SK-N-SH (cell line): Measurements from ENCODE around the gene MAP4K4. TPM values are rescaled to one million over a fixed set of nuclear protein-coding genes. Genes with fewer than 3 reads are reported as not detected.

Source experiments
- CTCF ChIA-PET: fragments of 300-600, 350-600 bp; formaldehyde crosslinking; extraction: SDS; loops from one replicate; lab custom pipeline; 2021; lab: Yijun Ruan, JAX
- POLR2A ChIA-PET: fragments of 350-600 bp; sonication (Branson Sonifier 250); formaldehyde crosslinking; extraction: SDS; loops from one replicate; lab custom pipeline; 2020; ENCODE audit warnings: antibody characterized with exemption, inconsistent platforms; lab: Yijun Ruan, JAX
- DNase-seq: peaks from one replicate; pipeline ENCODE4 v3.0.0; 2012
- H2AFZ ChIP-seq: fragments of 200-600 bp; sonication (generic); 2 replicates; pipeline ENCODE4 v1.8.1; 2016; ENCODE audit warnings: antibody characterized with exemption, mild to moderate bottlenecking, low read depth
- H3F3A ChIP-seq: fragments of 200-600 bp; sonication (generic); replicated peaks from 2 replicates; pipeline ENCODE3; 2016; ENCODE audit warnings: antibody characterized with exemption, mild to moderate bottlenecking; ENCODE audit not compliant: insufficient read depth
- H3K27ac ChIP-seq, 2 experiments: fragments of 200-500 bp in 1 of 2; fragments of 200-600 bp in 1 of 2; sonication (Bioruptor generic) in 1 of 2; sonication (generic), shearing (Covaris generic) in 1 of 2; 2 replicates each; pipeline versions ENCODE4 v1.5.1 to v1.6.1; 2014 to 2016; ENCODE audit warnings: low read depth in 2 of 2, inconsistent platforms in 1 of 2, low read length in 1 of 2, mild to moderate bottlenecking in 1 of 2, mixed read lengths in 1 of 2
- H3K27me3 ChIP-seq: fragments of 200-600 bp; sonication (generic), shearing (Covaris generic); 2 replicates; pipeline ENCODE4 v1.6.1; 2016; ENCODE audit warnings: mixed run types; ENCODE audit not compliant: insufficient read depth
- H3K36me3 ChIP-seq, 2 experiments: fragments of 200-500 bp in 1 of 2; fragments of 200-600 bp in 1 of 2; sonication (Bioruptor generic) in 1 of 2; sonication (generic) in 1 of 2; replicated peaks in 1 of 2; 2 replicates each; pipeline versions ENCODE3 to v1.5.1; 2014 to 2016; ENCODE audit warnings: low read length in 1 of 2, mild to moderate bottlenecking in 1 of 2; ENCODE audit not compliant: insufficient read depth in 2 of 2, control insufficient read depth in 1 of 2
- H3K4me1 ChIP-seq, 2 experiments: fragments of 200-500 bp in 1 of 2; fragments of 200-600 bp in 1 of 2; sonication (Bioruptor generic) in 1 of 2; sonication (generic), shearing (Covaris generic) in 1 of 2; 2 replicates each; pipeline versions ENCODE4 v1.5.1 to v1.6.1; 2014 to 2016; ENCODE audit warnings: low read depth in 1 of 2, low read length in 1 of 2, mixed run types in 1 of 2; ENCODE audit not compliant: insufficient read depth in 2 of 2, control insufficient read depth in 1 of 2
- H3K4me2 ChIP-seq: fragments of 200-600 bp; sonication (generic), shearing (Covaris generic); 2 replicates; pipeline ENCODE4 v1.6.1; 2017; ENCODE audit warnings: mixed run types
- H3K4me3 ChIP-seq, 2 experiments: fragments of 200-500 bp in 1 of 2; fragments of 200-600 bp in 1 of 2; sonication (Bioruptor generic) in 1 of 2; sonication (generic), shearing (Covaris generic) in 1 of 2; 2 replicates each; pipeline versions ENCODE4 v1.5.1 to v1.8.1; 2014 to 2016; ENCODE audit warnings: low read depth in 2 of 2, inconsistent platforms in 1 of 2, low read length in 1 of 2, mild to moderate bottlenecking in 1 of 2, mixed read lengths in 1 of 2, moderate library complexity in 1 of 2
- H3K79me2 ChIP-seq: fragments of 200-600 bp; sonication (generic); 2 replicates; pipeline ENCODE4 v1.8.1; 2017; ENCODE audit warnings: mild to moderate bottlenecking; ENCODE audit not compliant: insufficient read depth
- H3K9ac ChIP-seq: fragments of 200-600 bp; sonication (generic); 2 replicates; pipeline ENCODE4 v1.6.1; 2017; ENCODE audit warnings: mixed run types
- H3K9me2 ChIP-seq: fragments of 200-600 bp; sonication (generic); 2 replicates; pipeline ENCODE4 v1.6.1; 2017; ENCODE audit warnings: mixed run types
- H3K9me3 ChIP-seq: fragments of 200-600 bp; sonication (generic); 2 replicates; pipeline ENCODE4 v1.6.1; 2017; ENCODE audit warnings: mixed run types, mild to moderate bottlenecking, moderate library complexity
- H4K20me1 ChIP-seq: fragments of 200-600 bp; sonication (generic); 2 replicates; pipeline ENCODE4 v1.6.1; 2017; ENCODE audit warnings: mild to moderate bottlenecking, mixed run types; ENCODE audit not compliant: insufficient read depth
- CTCF ChIP-seq: fragments of 200-600 bp; sonication (generic); IDR thresholded peaks from 2 replicates; pipeline ENCODE4 v1.6.1; 2017; ENCODE audit warnings: antibody characterized with exemption, mild to moderate bottlenecking, moderate library complexity
- EZH2phosphoT487 ChIP-seq: fragments of 200-600 bp; sonication (generic); IDR thresholded peaks from 2 replicates; pipeline ENCODE4 v1.6.1; 2017; ENCODE audit warnings: low read depth, mixed run types, mild to moderate bottlenecking, antibody characterized with exemption, moderate library complexity, borderline replicate concordance
- FOSL2 ChIP-seq: IDR thresholded peaks from 2 replicates; pipeline ENCODE4 v1.4.0; 2012; ENCODE audit warnings: low read depth, mild to moderate bottlenecking, moderate library complexity, borderline replicate concordance
- GABPA ChIP-seq: IDR thresholded peaks from 2 replicates; pipeline ENCODE4 v1.4.0; 2012; ENCODE audit warnings: low read depth, mild to moderate bottlenecking
- GATA2 ChIP-seq: sonication (generic); formaldehyde crosslinking; IDR thresholded peaks from 2 replicates; pipeline ENCODE4 v1.5.0; 2020; ENCODE audit warnings: mild to moderate bottlenecking, missing genetic modification reagents
- JUND ChIP-seq: IDR thresholded peaks from 2 replicates; pipeline ENCODE4 v1.4.0; 2012
- MAX ChIP-seq: IDR thresholded peaks from 2 replicates; pipeline ENCODE4 v1.4.0; 2012; ENCODE audit warnings: low read depth
- PBX3 ChIP-seq: IDR thresholded peaks from 2 replicates; pipeline ENCODE4; 2012
- POLR2AphosphoS5 ChIP-seq: IDR thresholded peaks from 2 replicates; pipeline ENCODE4 v1.6.1; 2012; ENCODE audit warnings: low read depth, low read length
- RAD21 ChIP-seq: IDR thresholded peaks from 2 replicates; pipeline ENCODE4 v1.6.1; 2012; ENCODE audit warnings: mild to moderate bottlenecking, low read length
- RCOR1 ChIP-seq: fragments of 150-350 bp; IDR thresholded peaks from 2 replicates; pipeline ENCODE4 v1.6.1; 2017; ENCODE audit warnings: antibody characterized with exemption, low read length
- RFX5 ChIP-seq: IDR thresholded peaks from 2 replicates; pipeline ENCODE4 v1.6.1; 2012; ENCODE audit warnings: mild to moderate bottlenecking, improper control_type of control experiment, low read length
- SIN3A ChIP-seq: IDR thresholded peaks from 2 replicates; pipeline ENCODE4 v1.6.1; 2012; ENCODE audit warnings: low read depth, mild to moderate bottlenecking, low read length, moderate library complexity, borderline replicate concordance
- SMC3 ChIP-seq: IDR thresholded peaks from 2 replicates; pipeline ENCODE4 v1.6.1; 2012; ENCODE audit warnings: low read depth, low read length, improper control_type of control experiment
- TCF12 ChIP-seq: IDR thresholded peaks from 2 replicates; pipeline ENCODE4 v1.4.0; 2012
- USF2 ChIP-seq: fragments of 150-350 bp; IDR thresholded peaks from 2 replicates; pipeline ENCODE4 v1.6.1; 2017; ENCODE audit warnings: antibody characterized with exemption, low read length, low read depth, borderline replicate concordance
- YY1 ChIP-seq: IDR thresholded peaks from 2 replicates; pipeline ENCODE4 v1.4.0; 2012; ENCODE audit warnings: low read depth, mild to moderate bottlenecking
- ZBTB33 ChIP-seq: IDR thresholded peaks from 2 replicates; pipeline ENCODE4 v1.4.0; 2012; ENCODE audit warnings: low read depth, borderline replicate concordance
- WGBS: methylation state at CpG from one replicate; pipeline ENCODE4 v1.1.6; 2017; ENCODE audit warnings: low lambda C conversion rate; 5-methylcytosine and 5-hydroxymethylcytosine counted together
- polyA plus RNA-seq, 3 experiments: library from polyadenylated mRNA; depleted of rRNA; stranded (reverse); fragments of >200 nt; gene quantifications; 2 replicates each; pipeline ENCODE4 v1.2.3, GENCODE V29; 2012

MAP4K4 gene
- polyA plus RNA-seq, 1 of the 3 experiments (the other 2 are of a cell fraction): 72.9 TPM

GRCh38 chr2:101902169-101902568 lies 204.7 kb downstream of the MAP4K4 start:
- Histone ChIP-seq H3K4me1 (no peaks in the 10 kb centered on the region), H3K27ac (no peak overlapping the region), H3K4me2 (no peak overlapping the region), H3K36me3 (peaks cover 3 to 4% of the 10 kb centered on the region in 2 experiments), H3K27me3 (no peaks in the 10 kb centered on the region), H3K9me2 (no peaks in the 10 kb centered on the region), H3K4me3 (no peak overlapping the region), H2AFZ (no peak overlapping the region), H3F3A (peaks cover 15% of the 10 kb centered on the region), H3K9ac (no peak overlapping the region), H3K9me3 (no peaks in the 10 kb centered on the region), H3K79me2 (no peaks in the 10 kb centered on the region), H4K20me1 (no peaks in the 10 kb centered on the region)
- 65% methylated on average over 2 of the region's 2 CpGs for WGBS
- ChIA-PET POLR2A (no interaction called here), CTCF (interaction anchor here (1.7 kb wide), 1 partner anchor 15 kb away, joined by 4 read pairs; no protein-coding TSS in a partner anchor)
- DNase-seq: no peak
- TF ChIP-seq GABPA (no peak), RFX5 (no peak), SMC3 (no peak), POLR2AphosphoS5 (no peak), ZBTB33 (no peak), FOSL2 (no peak), JUND (no peak), MAX (no peak), YY1 (no peak), TCF12 (no peak), EZH2phosphoT487 (no peak), PBX3 (no peak), SIN3A (no peak), USF2 (no peak), RAD21 (no peak), RCOR1 (no peak), GATA2 (no peak), CTCF (no peak)
